WTC11 (cell line): ENCODE measurements around the gene GPN3. TPM values are rescaled to one million over a fixed set of nuclear protein-coding genes. Genes with fewer than 3 reads are reported as not detected.
A peak's percentile ranks its signal among the peaks of the same experiment; 100 is the strongest.

Experiments
- ATAC-seq: fragments of 200-7000 bp; cut with Tn5 transposase; 2 replicates; pipeline ENCODE4 v1.10.0; 2021; ENCODE audit warnings: mild to moderate bottlenecking, moderate library complexity
- CTCF ChIA-PET: fragments of 300-600 bp; sonication (Branson Sonifier 250); formaldehyde crosslinking; loops from one replicate; lab custom pipeline; 2021; ENCODE audit warnings: antibody characterized with exemption; lab: Charles Lee
- POLR2A ChIA-PET: fragments of 350-600 bp; sonication (Branson Sonifier 250); formaldehyde crosslinking; loops from one replicate; lab custom pipeline; 2021; ENCODE audit warnings: antibody characterized with exemption; lab: Charles Lee
- DNase-seq: peaks from one replicate; pipeline ENCODE4 v3.0.0; 2021; ENCODE audit warnings: low spot score
- H3K27ac Mint-ChIP-seq: 2 replicates; pipeline ENCODE4 v1.8.0; 2021; ENCODE audit warnings: mixed read lengths
- H3K27me3 Mint-ChIP-seq: 2 replicates; pipeline ENCODE4 v1.8.0; 2021; ENCODE audit warnings: low read depth, mild to moderate bottlenecking, moderate library complexity, mixed read lengths
- H3K36me3 Mint-ChIP-seq: 2 replicates; pipeline ENCODE4 v1.8.0; 2021; ENCODE audit warnings: mixed read lengths
- H3K4me1 Mint-ChIP-seq: 2 replicates; pipeline ENCODE4 v1.8.0; 2022; ENCODE audit warnings: mixed read lengths
- H3K4me3 Mint-ChIP-seq: 2 replicates; pipeline ENCODE4 v1.8.0; 2021; ENCODE audit warnings: mild to moderate bottlenecking, moderate library complexity, mixed read lengths
- H3K9me3 Mint-ChIP-seq: 2 replicates; pipeline ENCODE4 v1.8.0; 2021; ENCODE audit warnings: mixed read lengths
- ATF6 ChIP-seq: sonication (generic); formaldehyde crosslinking; IDR thresholded peaks from 2 replicates; pipeline ENCODE4 v1.8.1; 2023; ENCODE audit warnings: mild to moderate bottlenecking, missing genetic modification reagents
- E2F5 ChIP-seq: sonication (generic); formaldehyde crosslinking; IDR thresholded peaks from 2 replicates; pipeline ENCODE4 v1.8.1; 2022; ENCODE audit warnings: mild to moderate bottlenecking, moderate library complexity, missing genetic modification reagents
- EMX1 ChIP-seq: fragments of 250-450 bp; sonication (Bioruptor Pico); IDR thresholded peaks from 2 replicates; pipeline ENCODE4 v1.8.0; 2021; ENCODE audit warnings: mild to moderate bottlenecking
- FOXP1 ChIP-seq: sonication (generic); formaldehyde crosslinking; IDR thresholded peaks from 2 replicates; pipeline ENCODE4 v1.8.0; 2022; ENCODE audit warnings: missing genetic modification reagents, mild to moderate bottlenecking, moderate library complexity, borderline replicate concordance
- GRHL2 ChIP-seq: fragments of 250-450 bp; sonication (Bioruptor Pico); IDR thresholded peaks from 2 replicates; pipeline ENCODE4 v1.8.0; 2022; ENCODE audit warnings: mild to moderate bottlenecking, moderate library complexity; ENCODE audit not compliant: insufficient replicate concordance, severe bottlenecking
- HMGA2 ChIP-seq: fragments of 250-450 bp; sonication (Bioruptor Pico); IDR thresholded peaks from 2 replicates; pipeline ENCODE4 v1.4.0; 2021; ENCODE audit warnings: mild to moderate bottlenecking, moderate library complexity
- JAZF1 ChIP-seq: fragments of 250-450 bp; sonication (Bioruptor Pico); IDR thresholded peaks from 2 replicates; pipeline ENCODE4 v1.9.0; 2021; ENCODE audit warnings: moderate library complexity, mild to moderate bottlenecking, inconsistent platforms
- MXD4 ChIP-seq: fragments of 250-450 bp; sonication (Bioruptor Pico); IDR thresholded peaks from 2 replicates; pipeline ENCODE4 v1.8.0; 2021; ENCODE audit warnings: mild to moderate bottlenecking, moderate library complexity, borderline replicate concordance
- NFATC4 ChIP-seq: fragments of 250-450 bp; sonication (Bioruptor Pico); IDR thresholded peaks from 2 replicates; pipeline ENCODE4 v1.9.0; 2021; ENCODE audit warnings: mild to moderate bottlenecking
- PRDM15 ChIP-seq: sonication (generic); formaldehyde crosslinking; IDR thresholded peaks from 2 replicates; pipeline ENCODE4 v1.8.0; 2022; ENCODE audit warnings: missing genetic modification reagents
- TEAD4 ChIP-seq: sonication (generic); formaldehyde crosslinking; IDR thresholded peaks from 2 replicates; pipeline ENCODE4 v1.8.0; 2022; ENCODE audit warnings: mild to moderate bottlenecking, missing genetic modification reagents
- ZBTB21 ChIP-seq: sonication (generic); formaldehyde crosslinking; IDR thresholded peaks from 2 replicates; pipeline ENCODE4 v1.8.1; 2023; ENCODE audit warnings: mild to moderate bottlenecking, missing genetic modification reagents, borderline replicate concordance
- ZNF219 ChIP-seq: sonication (generic); formaldehyde crosslinking; IDR thresholded peaks from 2 replicates; pipeline ENCODE4 v1.8.0; 2023; ENCODE audit warnings: missing genetic modification reagents, mild to moderate bottlenecking, borderline replicate concordance
- ZNF396 ChIP-seq: fragments of 250-450 bp; sonication (Bioruptor Pico); IDR thresholded peaks from 2 replicates; pipeline ENCODE4 v1.8.0; 2021; ENCODE audit warnings: mild to moderate bottlenecking, moderate library complexity, borderline replicate concordance
- total RNA-seq: library from RNA; stranded (reverse); gene quantifications from 3 replicates; pipeline ENCODE4 v1.2.3, GENCODE V29; 2021
- TF ChIP-seq, protein P1 (sequence below): sonication (generic); formaldehyde crosslinking; IDR thresholded peaks from 2 replicates; pipeline ENCODE4 v1.8.1; 2022; ENCODE audit warnings: low read depth, mild to moderate bottlenecking, moderate library complexity, missing genetic modification reagents, borderline replicate concordance
- TF ChIP-seq, protein P2 (sequence below): sonication (generic); formaldehyde crosslinking; IDR thresholded peaks from 2 replicates; pipeline ENCODE4 v1.8.0; 2022; ENCODE audit warnings: mild to moderate bottlenecking, missing genetic modification reagents
- TF ChIP-seq, protein P3 (sequence below): fragments of 250-450 bp; sonication (Bioruptor Pico); IDR thresholded peaks from 2 replicates; pipeline ENCODE4 v1.9.0; 2021; ENCODE audit warnings: mild to moderate bottlenecking
- TF ChIP-seq, protein P4 (sequence below): sonication (generic); formaldehyde crosslinking; IDR thresholded peaks from 2 replicates; pipeline ENCODE4 v1.8.1; 2023; ENCODE audit warnings: mild to moderate bottlenecking, missing genetic modification reagents, moderate library complexity
- TF ChIP-seq, protein P5 (sequence below): sonication (generic); formaldehyde crosslinking; IDR thresholded peaks from 2 replicates; pipeline ENCODE4 v1.8.0; 2022; ENCODE audit warnings: mild to moderate bottlenecking, missing genetic modification reagents

GPN3 gene
- total RNA-seq, 1 experiment from 2014 or later = 46.4 TPM

GRCh38 chr12:110451263-110451662, 16.8 kb downstream of the GPN3 start:
- no peak for DNase-seq
- Mint-ChIP-seq H3K4me3 (no peak overlapping the region), H3K27me3 (no peaks in the 10 kb centered on the region; the same call in 1 of the 2 replicates), H3K9me3 (no peaks in the 10 kb centered on the region), H3K27ac (no peak overlapping the region), H3K4me1 (peaks cover 7% of the 10 kb centered on the region; the same call in 1 of the 2 replicates)
- TF ChIP-seq HMGA2 (CRISPR knock-in tag) (no peak), FOXP1 (CRISPR knock-in tag) (no peak), ATF6 (CRISPR knock-in tag) (no peak), E2F5 (CRISPR knock-in tag) (no peak), ZNF219 (CRISPR knock-in tag) (no peak)
- TF ChIP-seq, protein P1, sequence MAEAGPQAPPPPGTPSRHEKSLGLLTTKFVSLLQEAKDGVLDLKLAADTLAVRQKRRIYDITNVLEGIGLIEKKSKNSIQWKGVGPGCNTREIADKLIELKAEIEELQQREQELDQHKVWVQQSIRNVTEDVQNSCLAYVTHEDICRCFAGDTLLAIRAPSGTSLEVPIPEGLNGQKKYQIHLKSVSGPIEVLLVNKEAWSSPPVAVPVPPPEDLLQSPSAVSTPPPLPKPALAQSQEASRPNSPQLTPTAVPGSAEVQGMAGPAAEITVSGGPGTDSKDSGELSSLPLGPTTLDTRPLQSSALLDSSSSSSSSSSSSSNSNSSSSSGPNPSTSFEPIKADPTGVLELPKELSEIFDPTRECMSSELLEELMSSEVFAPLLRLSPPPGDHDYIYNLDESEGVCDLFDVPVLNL (CRISPR knock-in tag) = no peak
- TF ChIP-seq, all 79 proteins: peak for 0
- ChIA-PET CTCF (interaction anchor here (1.4 to 4.2 kb wide), 4 partner anchors 20 to 150 kb away, joined by 4 to 61 read pairs (median 30); no protein-coding TSS in a partner anchor), POLR2A (no interaction called here)
- H3K36me3 Mint-ChIP-seq = peaks cover 28% of the 10 kb centered on the region
- ATAC-seq = no peak

DNA sequence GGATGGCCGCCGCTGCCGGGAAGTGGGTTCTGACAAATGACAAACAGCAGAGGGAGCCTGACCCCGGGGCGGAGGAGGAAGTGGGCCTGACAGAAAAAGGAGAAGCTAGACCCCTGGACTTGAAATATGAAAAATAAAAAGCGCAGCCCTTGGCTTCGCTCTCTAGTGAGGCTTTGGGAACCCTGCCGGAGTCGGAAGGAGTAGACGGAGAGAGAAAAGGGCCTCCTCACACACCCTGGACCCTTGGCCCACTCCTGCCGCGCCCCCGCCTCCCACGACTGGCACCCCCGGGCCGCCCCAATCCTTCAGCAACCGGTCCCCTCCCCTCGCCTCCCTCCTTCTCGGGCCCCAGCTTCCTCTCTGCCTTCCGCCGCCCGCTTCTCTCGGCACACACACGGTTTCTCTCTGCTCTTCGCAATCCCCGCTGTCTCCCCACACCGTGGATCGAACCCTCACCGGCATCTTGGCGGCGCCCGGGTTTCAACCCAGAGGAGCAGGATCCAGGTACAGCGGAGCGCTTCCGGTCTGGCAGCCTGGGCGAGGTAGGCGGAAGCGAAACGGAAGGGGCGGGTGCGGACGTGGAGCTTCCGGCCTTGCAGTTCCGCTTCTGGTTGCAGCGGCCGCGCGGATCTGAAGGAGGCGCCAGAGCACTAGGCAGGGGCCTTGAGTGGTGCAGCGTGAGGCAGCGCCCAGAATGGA, 18.1 kb downstream of the GPN3 start, which contains the start of gene ARPC3:
Gene ARPC3, minus strand, starts transcription at position 539 of the 699 bp plus-strand sequence. Its CDS starts 77 bp downstream, at position 462.
- peak; percentile 97 for ATAC-seq
- Mint-ChIP-seq H3K27ac (peak within 1 kb of the TSS; percentile 98), H3K27me3 (no peaks in the 10 kb centered on the region; the same call in 1 of the 2 replicates), H3K36me3 (peaks cover 25% of the 10 kb centered on the region), H3K9me3 (no peaks in the 10 kb centered on the region), H3K4me1 (peaks cover 7% of the 10 kb centered on the region; the same call in 1 of the 2 replicates), H3K4me3 (peak within 1 kb of the TSS; percentile 100)
- peak; percentile 94 for DNase-seq
- CTCF ChIA-PET = interaction anchor here (0.6 to 4.2 kb wide), 45 partner anchors 9 to 933 kb away, joined by 3 to 61 read pairs (median 4); partner anchors contain the start of genes FAM216A, GPN3, IFT81 and TCTN1
- POLR2A ChIA-PET = interaction anchor here (0.5 to 1.4 kb wide), 5 partner anchors 18 to 716 kb away, joined by 4 to 18 read pairs (median 6); partner anchors contain the start of genes FAM216A and GPN3
- TF ChIP-seq JAZF1 (CRISPR knock-in tag) (no peak), ZNF219 (CRISPR knock-in tag) (no peak), ZBTB21 (CRISPR knock-in tag) (no peak), ZNF396 (CRISPR knock-in tag) (no peak), EMX1 (no peak), MXD4 (CRISPR knock-in tag) (no peak), TEAD4 (CRISPR knock-in tag) (no peak), PRDM15 (CRISPR knock-in tag) (no peak), GRHL2 (CRISPR knock-in tag) (no peak), NFATC4 (CRISPR knock-in tag) (no peak)
- TF ChIP-seq, protein P2, sequence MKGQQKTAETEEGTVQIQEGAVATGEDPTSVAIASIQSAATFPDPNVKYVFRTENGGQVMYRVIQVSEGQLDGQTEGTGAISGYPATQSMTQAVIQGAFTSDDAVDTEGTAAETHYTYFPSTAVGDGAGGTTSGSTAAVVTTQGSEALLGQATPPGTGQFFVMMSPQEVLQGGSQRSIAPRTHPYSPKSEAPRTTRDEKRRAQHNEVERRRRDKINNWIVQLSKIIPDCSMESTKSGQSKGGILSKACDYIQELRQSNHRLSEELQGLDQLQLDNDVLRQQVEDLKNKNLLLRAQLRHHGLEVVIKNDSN (CRISPR knock-in tag) = no peak
- TF ChIP-seq, protein P3, sequence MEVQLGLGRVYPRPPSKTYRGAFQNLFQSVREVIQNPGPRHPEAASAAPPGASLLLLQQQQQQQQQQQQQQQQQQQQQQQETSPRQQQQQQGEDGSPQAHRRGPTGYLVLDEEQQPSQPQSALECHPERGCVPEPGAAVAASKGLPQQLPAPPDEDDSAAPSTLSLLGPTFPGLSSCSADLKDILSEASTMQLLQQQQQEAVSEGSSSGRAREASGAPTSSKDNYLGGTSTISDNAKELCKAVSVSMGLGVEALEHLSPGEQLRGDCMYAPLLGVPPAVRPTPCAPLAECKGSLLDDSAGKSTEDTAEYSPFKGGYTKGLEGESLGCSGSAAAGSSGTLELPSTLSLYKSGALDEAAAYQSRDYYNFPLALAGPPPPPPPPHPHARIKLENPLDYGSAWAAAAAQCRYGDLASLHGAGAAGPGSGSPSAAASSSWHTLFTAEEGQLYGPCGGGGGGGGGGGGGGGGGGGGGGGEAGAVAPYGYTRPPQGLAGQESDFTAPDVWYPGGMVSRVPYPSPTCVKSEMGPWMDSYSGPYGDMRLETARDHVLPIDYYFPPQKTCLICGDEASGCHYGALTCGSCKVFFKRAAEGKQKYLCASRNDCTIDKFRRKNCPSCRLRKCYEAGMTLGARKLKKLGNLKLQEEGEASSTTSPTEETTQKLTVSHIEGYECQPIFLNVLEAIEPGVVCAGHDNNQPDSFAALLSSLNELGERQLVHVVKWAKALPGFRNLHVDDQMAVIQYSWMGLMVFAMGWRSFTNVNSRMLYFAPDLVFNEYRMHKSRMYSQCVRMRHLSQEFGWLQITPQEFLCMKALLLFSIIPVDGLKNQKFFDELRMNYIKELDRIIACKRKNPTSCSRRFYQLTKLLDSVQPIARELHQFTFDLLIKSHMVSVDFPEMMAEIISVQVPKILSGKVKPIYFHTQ (CRISPR knock-in tag) = no peak
- TF ChIP-seq, protein P4, sequence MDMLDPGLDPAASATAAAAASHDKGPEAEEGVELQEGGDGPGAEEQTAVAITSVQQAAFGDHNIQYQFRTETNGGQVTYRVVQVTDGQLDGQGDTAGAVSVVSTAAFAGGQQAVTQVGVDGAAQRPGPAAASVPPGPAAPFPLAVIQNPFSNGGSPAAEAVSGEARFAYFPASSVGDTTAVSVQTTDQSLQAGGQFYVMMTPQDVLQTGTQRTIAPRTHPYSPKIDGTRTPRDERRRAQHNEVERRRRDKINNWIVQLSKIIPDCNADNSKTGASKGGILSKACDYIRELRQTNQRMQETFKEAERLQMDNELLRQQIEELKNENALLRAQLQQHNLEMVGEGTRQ (CRISPR knock-in tag) = no peak
- TF ChIP-seq, protein P5, sequence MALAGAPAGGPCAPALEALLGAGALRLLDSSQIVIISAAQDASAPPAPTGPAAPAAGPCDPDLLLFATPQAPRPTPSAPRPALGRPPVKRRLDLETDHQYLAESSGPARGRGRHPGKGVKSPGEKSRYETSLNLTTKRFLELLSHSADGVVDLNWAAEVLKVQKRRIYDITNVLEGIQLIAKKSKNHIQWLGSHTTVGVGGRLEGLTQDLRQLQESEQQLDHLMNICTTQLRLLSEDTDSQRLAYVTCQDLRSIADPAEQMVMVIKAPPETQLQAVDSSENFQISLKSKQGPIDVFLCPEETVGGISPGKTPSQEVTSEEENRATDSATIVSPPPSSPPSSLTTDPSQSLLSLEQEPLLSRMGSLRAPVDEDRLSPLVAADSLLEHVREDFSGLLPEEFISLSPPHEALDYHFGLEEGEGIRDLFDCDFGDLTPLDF (CRISPR knock-in tag) = no peak
